VCaP (cell line): ENCODE results near the gene SEMA4G.

Source experiments
- H3K27ac ChIP-seq: fragments of 450-650 bp; 2 replicates; pipeline ENCODE4 v1.5.1; 2017
- TF ChIP-seq, protein P1 (sequence below): fragments of 450-650 bp; conservative IDR thresholded peaks from 2 replicates; pipeline ENCODE4 v1.5.1; 2017; ENCODE audit warnings: mild to moderate bottlenecking, moderate library complexity

The SEMA4G gene

DNA sequence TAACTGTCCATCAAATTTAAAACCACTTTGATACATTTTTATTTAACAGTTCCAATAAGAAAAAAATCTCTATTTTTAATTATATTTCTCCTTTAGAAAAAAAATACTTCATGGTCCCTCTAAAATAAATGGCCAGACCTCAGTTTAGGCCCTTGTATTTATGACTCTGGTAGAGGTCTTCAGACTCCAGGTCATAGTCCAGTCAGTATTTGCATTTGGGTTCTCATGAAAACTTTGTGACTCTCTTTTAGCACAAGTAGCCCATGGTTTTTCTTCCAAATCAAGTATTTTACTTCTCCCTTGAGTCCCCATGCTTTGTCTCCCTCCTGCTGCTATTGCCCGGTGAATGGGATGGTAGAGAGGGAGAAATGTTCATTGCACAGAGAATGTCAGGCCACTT is 5.5 kb upstream of the SEMA4G start:
- TF ChIP-seq, protein P1, sequence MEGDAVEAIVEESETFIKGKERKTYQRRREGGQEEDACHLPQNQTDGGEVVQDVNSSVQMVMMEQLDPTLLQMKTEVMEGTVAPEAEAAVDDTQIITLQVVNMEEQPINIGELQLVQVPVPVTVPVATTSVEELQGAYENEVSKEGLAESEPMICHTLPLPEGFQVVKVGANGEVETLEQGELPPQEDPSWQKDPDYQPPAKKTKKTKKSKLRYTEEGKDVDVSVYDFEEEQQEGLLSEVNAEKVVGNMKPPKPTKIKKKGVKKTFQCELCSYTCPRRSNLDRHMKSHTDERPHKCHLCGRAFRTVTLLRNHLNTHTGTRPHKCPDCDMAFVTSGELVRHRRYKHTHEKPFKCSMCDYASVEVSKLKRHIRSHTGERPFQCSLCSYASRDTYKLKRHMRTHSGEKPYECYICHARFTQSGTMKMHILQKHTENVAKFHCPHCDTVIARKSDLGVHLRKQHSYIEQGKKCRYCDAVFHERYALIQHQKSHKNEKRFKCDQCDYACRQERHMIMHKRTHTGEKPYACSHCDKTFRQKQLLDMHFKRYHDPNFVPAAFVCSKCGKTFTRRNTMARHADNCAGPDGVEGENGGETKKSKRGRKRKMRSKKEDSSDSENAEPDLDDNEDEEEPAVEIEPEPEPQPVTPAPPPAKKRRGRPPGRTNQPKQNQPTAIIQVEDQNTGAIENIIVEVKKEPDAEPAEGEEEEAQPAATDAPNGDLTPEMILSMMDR: no peak
- H3K27ac ChIP-seq: no peak overlapping the region

DNA sequence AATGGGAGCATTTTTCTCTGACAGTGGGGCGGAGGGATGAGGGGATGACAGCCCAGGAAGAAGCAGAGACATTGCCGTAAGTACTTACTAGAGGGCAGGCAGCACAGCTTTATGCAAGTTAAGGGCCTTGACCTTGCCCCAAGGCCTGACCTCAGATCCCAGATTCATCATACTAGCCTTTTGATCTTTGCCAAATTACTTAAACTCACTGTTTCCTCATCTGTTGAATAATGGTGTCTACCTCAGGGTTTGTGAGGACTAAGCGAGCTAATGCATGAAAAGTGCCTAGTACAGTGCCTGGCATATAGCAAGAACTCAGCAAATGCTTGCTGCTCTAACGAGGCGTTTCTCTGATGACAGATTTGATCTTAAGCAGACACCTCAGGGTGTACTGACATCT is 3.5 kb upstream of the SEMA4G start:
- no peak overlapping the region for H3K27ac ChIP-seq
- TF ChIP-seq, protein P1: no peak

DNA sequence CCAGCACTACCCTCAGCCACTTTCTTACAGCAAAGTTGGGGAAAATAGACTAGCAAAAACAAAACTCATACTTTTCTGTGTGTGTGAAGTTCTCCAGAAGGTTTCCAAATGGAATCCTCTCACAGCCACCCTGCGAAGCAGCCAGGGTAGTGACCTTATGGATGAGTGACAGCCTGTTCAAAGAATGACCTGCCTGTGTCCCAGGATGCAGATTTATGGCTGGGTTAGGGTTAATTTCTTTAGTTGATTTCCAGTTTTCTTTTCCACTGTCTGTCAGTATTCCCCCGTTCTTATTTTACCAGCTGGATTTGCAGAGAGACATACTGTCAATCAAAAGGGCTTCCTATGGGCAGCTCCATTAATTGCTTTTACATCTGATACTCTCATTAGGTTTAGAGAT is 2.4 kb upstream of the SEMA4G start:
- H3K27ac ChIP-seq: no peak overlapping the region
- TF ChIP-seq, protein P1: no peak

DNA sequence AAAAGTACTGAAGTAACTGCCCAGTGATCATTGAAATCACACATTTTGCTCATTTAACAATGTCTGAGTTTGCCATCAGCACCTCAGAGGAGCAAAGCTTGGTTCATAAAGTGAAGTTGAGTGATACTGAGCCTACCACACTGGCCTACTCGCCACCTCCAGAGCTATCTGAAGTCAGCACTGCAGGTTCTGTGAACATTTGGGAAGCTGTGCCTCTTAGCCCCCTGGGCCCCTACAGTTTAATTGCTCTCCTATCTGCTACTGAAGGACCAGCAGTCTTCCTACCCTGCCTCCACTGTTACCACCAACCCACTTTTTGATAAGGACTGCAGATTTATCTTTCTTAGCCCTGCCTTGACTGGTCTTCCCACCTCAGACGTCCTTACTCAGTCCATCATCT is 2.0 kb upstream of the SEMA4G start:
- TF ChIP-seq, protein P1: no peak
- no peak overlapping the region for H3K27ac ChIP-seq

DNA sequence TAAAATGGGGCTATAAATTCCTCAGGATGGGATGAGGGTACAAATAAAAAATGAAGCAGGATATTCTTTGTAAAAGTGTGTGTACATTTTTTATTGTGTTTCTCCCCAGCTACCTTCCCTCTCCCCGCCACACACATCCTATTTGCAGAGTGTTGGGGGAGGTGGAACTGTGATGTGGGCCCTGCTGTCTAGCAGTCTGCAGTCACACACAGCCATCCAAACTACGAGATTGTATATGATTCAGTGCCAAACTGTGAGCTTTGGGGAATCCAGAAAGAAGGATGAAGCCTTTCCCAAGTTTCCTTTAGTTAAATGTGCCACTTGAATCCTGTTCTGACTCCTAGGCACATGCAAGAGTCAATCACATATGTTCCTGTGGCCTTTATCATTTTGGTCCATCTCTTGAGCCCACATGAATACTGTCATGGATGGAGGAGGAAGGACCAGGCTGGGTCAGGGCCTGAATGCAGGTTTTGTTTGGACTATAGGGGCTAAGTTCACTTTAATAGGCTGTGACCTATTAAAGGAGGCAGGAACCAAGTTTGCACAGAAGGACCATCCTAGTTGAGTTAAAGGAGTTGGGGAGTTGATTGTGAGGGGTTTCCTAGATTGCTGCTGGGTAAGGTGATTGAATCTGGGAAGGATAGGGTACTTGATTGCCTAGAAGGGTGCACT is 1.1 kb upstream of the SEMA4G start:
- TF ChIP-seq, protein P1: no peak
- no peak overlapping the region for H3K27ac ChIP-seq

DNA sequence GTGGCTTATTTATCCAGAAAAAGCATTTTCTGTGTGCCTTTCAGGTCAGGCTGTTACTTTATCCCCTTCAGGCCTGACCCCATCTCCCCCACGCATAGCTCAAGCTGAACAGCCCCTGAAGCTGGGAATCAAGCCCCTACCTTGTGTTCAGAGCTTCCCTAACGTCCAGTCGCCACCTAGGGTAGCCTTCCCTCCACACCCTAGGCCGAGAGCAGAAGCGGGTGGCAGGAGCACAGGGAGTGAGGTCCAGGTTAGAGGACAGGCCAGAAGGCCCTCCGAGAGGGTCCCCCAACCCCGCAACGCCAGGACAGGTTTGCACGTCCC is 479 bp upstream of the SEMA4G start:
- no peak overlapping the region for H3K27ac ChIP-seq

DNA sequence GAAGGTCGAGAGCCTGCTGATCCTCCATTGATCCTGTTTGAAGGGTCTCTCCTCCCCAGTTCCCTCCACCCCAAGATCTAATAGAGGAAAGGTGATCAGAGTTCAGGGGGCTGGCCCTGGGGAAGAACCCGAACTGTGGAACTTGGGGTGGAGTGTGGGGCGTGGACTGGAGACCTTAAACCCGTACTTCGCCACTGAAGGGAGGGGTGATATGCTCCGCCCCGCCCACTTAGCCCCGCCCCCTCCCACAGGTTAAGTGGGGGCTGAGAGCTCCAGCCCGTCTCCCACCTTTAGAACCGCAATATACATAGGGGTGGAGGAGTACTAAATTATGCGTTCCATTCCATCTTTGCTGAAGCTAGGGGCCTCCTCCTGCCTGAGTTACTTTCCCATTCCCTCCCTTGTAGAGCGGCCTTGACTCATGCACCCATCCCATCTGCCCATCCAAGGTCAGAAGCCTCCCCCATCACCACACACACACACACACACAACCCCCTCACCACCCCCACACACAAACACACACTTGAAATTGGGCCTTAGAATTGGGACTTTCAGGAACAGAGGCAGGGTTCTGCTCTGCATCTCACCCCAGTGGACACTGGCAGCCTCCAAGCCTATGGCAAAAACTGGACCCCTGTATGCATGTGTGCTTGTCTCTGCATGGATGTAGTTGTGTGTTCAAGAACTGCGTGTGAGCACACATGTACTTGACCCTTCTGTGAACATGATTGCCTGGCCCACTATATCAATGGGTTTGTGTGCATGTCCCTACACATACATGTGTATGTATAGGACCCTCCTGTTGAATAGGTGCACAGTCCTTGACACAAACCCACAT is 991 bp downstream of the SEMA4G start:
- TF ChIP-seq, protein P1: no peak
- H3K27ac ChIP-seq: no peak overlapping the region

More for the DNA sequence above, 479 bp upstream of the SEMA4G start:
- TF ChIP-seq, protein P1: no peak
